Suppressor macrophage treated with lipopolysaccharide for 1 hour (primary cell): ENCODE measurements around the gene GPR55.
A peak's percentile ranks its signal among the peaks of the same experiment; 100 is the strongest.

ENCODE experiments used
- DNase-seq, 3 donors: peaks; one replicate each; pipeline ENCODE4 v3.0.0-alpha.2; 2020 to 2022

GPR55 gene

DNA sequence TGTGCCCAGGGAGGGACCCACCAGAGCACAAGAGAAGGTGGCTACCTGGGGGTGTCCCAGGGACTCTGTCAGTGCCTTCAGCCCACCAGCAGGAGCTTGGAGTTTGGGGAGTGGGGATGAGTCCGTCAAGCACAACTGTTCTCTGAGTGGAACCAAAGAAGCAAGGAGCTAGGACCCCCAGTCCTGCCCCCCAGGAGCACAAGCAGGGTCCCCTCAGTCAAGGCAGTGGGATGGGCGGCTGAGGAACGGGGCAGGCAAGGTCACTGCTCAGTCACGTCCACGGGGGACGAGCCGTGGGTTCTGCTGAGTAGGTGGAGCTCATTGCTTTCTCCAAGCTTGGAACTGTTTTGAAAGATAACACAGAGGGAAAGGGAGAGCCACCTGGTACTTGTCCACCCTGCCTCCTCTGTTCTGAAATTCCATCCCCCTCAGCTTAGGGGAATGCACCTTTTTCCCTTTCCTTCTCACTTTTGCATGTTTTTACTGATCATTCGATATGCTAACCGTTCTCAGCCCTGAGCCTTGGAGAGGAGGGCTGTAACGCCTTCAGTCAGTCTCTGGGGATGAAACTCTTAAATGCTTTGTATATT, 46.3 kb downstream of the GPR55 start:
- no peak for DNase-seq

DNA sequence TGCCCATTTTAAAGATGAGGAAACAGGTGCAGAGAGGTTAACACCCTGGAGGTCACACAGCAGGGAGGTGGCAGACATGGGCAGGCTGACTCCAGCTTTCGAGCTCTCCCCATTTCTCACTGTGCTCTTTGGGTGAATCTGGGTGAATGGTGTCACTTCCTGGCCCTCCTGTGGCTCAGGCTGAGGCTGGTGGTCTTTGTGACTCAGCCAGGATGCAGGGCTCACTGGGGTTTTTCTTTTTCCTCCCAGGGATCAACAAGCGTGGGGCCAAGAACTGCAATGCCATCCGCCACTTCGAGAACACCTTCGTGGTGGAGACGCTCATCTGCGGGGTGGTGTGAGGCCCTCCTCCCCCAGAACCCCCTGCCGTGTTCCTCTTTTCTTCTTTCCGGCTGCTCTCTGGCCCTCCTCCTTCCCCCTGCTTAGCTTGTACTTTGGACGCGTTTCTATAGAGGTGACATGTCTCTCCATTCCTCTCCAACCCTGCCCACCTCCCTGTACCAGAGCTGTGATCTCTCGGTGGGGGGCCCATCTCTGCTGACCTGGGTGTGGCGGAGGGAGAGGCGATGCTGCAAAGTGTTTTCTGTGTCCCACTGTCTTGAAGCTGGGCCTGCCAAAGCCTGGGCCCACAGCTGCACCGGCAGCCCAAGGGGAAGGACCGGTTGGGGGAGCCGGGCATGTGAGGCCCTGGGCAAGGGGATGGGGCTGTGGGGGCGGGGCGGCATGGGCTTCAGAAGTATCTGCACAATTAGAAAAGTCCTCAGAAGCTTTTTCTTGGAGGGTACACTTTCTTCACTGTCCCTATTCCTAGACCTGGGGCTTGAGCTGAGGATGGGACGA, 47.1 kb downstream of the GPR55 start:
- peak in 2 of 3 donors; percentile 17 to 47 for DNase-seq

DNA sequence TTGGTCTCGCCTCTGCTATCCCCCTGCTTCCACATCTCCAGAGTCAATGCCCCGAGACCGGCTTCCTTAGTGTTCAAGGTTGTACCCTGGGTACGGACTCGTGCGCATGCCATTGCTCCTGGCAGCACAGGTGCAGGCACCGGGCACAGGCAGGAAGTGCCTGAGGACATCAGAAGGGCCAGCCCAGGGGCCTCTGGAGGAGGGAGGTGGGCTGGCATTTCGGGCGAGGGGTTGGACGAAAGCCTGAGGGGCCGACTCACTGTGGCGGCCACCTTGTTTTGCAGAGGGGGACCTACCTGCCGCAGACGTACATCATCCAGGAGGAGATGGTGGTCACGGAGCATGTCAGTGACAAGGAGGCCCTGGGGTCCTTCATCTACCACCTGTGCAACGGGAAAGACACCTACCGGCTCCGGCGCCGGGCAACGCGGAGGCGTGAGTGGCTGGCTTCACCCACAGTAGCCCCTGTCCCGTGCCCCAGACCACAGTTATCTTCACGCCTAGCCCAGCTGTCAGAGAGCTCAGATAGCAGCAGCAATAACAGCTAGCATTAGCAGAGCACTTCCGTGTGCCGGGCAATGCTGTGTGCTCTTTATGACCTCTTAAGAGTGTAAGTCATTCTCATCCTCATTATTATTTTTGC, 47.8 kb downstream of the GPR55 start:
- no peak for DNase-seq

DNA sequence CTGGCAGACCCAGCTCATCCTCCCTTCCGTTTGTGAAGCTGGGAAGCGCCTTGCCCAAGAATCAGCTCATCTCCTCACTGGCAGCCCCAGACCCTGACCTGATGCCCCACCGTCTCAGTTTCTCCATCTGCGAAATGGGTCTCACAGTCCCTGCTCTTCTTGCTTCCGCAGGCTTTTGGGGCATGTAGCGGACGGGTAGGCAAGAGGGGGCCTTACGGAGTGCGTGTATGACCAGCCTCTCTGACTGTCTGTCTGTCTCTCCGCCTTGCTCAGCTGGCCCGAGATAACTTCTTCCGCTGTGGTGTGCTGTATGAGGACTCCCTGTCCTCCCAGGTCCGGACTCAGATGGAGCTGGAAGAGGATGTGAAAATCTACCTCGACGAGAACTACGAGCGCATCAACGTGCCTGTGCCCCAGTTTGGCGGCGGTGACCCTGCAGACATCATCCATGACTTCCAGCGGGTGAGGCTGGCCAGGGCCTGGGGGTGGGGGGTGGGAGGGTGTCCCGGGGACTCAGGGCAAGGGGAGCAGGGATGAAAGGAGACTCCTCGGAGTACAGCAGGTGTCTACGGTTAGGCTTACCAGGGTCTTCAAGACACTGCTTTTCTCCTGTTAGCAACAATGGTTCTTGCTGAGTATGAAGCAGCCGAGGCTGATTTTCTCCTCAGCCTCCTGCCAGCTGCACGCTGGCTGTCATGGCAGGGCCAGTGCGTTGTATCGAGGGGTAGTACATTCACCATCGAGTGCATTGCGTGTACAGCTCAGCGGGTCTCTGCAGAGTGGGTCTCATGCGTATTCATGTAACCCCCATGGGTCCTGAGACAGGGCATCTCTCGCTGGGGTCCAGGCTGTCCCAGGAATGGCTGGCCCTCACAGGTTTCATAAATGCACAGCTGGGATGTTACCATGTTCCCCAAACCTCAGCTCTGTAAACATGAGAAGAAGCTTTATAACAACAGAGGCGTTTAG, 49.4 kb downstream of the GPR55 start:
- no peak for DNase-seq

DNA sequence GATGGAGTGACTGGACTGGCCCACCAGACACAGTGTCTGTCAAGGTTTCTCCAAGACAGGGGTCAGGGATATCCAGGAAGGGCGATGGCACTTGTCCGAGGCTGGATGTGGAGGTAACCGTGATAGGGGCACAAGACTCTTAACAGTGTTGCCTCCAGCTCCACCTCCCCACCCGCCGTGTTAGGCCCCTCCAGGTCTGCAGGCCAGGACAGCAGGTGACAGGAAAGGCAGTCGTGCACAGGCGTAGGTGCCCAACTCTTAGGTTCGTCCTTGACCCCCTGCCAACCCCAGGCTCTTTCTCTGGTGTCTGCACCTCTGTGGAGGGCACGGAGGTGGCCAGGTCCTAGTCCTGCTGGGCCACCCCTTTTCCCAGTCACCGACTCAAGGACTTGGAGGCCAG, 50.2 kb downstream of the GPR55 start:
- DNase-seq: no peak

DNA sequence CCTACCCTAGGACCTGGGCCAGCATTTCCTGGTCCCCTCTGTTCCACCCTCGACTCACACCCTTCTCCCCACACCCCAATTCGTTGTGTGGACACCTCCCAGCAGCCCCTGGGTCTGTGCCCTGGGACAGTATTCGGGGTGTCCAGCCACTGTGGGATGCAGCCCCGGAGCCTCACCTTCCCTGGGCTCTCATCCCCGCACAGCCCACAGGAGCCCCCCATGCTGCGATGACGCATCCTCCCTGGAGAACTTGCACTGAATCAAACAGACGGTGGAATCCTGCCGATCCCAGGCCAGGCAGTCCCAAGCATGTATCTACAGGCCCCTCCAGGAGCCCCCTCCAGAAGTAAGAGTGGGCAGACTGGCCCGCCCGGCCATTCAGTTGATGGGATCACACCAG, 50.6 kb downstream of the GPR55 start:
- DNase-seq: no peak

DNA sequence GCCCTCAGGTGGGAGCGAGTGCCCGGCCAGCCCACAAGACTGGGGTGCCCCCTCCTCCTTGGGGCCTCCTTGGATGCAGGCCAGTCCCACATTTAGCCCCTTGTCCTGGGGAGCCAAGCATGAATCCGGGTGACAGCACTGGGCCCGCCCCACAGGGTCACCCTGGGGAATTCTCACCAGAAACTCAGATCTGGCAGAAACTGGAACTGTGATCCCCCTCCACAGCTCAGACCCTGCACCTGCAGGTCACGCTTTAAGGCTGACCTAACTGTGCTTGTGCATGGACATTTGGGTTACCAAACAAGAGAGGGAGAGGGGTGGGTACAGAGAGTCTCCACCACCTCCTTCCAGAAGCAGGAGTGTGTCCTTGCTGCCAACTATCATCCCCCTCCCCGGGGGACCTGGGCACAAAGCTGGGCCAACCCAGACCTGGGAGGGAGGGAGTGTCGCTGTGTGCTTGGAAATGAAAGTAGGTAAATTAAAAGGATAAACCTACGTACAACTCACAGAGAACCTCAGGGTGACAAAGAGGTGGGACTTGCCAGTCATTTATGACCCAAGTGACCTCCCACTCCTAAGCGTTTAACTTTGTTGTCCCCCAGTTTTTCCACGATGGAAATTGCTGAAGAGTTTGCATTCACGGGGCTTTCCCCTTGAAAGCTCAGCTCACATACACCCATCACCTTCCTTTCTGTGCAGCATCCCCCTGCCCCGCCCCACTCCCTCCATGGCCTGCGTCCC, 51.2 kb downstream of the GPR55 start:
- no peak for DNase-seq

DNA sequence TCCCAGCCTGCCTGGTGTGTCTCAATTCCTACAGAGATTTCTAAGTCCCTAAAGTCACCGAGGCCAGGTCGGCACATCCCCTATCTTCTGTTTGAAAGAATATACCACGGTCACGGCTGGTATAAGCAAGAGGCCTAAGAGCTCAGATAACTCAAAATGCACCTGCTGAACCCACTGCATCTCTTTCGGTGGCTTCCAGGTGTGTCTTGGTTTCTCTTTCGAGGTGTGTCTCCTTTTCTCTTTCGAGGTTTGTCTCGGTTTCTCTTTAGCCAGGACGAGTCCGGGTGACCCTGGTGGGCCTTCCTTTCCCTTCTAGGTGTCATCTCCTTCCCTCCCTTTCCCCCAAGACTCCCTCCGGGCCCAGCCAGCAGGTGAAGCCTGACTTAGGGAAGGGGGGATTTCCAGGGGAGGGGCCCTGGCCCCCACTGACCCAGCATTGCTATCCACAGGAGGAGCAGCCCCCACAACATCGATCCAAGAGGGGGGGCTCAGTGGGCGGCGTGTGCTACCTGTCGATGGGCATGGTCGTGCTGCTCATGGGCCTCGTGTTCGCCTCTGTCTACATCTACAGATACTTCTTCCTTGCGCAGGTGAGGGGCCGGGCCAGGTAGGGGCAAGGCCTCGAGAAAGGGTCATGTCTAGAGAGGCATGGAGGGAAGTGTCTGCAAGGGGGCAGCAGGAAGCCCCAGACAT, 51.9 kb downstream of the GPR55 start:
- DNase-seq: no peak

DNA sequence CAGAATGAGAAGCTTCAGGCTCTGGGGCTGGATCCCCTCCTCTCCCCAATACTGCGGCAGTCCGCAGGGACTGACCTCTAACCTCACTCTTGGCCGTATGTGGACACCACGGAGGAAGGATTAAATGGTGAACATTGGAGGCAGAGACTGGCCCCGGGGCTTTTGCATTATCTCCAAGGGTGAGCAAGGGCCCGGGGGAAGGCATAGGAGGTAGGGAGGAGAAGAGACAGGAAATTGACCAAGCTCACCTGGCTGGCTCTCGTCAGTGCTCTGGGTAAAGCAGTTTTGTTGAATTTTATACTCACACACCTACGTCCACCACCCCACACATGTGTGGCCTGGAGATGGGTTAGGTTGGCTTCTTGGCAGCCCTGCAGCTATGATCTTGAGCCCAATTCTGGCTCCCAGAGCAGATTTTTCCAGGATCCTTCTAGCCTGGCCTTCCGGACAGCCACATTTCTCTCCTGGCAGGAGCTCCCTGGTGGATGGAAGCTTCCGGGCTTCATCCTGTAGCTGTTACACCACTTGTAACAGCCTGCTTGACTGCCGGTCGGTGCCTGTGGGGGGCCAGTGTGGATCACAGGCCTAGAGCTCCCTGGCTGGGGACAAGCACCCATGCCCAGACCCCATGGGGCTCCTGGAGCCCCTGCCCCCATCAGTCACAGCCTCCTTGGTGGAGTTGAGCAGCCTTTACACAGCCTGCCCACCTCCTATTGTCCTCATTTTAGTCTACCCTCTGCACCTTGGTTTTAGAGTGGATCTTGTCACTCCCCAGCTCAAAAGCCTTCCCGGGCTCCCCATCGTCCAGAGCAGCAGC, 52.7 kb downstream of the GPR55 start:
- DNase-seq: no peak

DNA sequence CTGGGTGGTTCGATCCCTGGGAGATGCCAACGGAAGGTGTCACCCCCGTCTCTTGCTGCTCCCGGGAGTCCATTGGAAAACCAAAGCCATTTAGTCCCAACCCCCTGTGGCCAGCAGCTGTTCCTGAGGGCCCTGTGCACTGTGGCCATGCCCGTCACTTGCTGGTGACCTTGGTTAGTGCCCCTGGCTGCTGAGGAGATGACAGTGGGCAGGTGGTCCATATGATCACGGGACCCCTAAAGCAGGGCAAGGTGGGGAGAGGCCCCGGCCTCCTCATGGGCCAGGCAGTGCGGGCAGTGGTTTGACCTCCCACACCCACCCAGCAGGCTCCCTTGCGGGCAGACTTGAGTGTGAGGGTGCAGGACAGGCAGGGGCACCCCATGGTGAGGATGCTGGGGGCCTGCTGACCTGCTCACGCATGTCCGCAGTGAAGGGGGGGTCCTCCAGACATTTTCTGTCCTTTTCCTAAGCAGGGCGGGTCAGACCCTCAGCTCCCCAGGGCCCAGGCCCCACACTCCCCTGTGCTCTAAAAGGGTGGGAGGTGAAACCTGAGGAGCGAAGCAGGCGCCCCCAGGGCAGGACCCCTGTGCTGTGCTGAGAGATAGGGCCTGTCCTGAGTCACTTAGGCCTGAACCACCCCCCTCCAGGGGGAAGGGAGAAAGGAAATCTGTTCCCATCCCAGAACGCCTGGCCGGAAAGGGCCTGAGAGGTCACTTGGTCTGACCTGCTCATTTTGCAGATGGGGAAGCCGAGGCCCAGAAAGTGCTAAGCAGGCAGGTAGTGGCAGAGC, 53.5 kb downstream of the GPR55 start:
- no peak for DNase-seq

DNA sequence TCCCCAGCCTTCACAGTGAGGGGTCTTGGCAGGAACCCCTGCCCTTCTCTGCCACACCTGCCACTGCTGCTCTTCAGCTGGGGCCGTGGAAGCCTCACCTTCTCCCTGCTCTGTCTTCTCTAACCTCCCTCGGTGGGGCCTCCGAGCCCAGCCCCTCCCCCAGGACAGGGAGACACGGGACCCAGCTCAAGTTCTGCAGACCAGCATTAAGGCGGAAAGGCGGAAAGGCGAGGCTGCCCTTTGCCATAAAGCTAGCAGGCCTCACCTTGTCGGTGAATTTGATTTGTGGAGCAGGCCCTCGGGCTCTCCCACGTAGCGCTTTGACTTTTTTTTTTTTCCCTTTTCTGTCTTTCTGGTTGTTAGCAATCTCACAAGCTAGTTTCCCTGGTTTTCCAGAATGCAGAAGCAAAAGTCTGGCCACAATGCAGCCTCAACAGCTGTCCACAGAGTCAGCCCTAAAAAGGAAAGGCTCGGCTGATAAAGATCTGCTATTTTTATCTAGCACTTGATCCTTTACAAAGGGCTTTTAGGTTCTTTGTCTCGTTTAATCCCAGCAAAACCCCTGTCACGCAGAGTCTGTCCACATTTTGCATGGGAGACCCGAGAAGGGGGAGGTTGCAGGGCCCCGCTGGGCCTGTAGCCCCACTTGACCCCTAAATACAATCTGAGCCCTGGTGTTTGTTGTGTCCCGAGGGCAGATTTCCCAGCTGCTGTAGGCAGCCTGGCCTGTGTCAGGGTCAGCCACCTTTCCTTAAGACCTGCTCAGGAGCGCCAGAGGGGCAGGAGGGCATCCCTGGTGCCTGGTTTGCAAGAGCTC, 54.3 kb downstream of the GPR55 start:
- DNase-seq: peak in 2 of 3 donors; percentile 47 to 51

DNA sequence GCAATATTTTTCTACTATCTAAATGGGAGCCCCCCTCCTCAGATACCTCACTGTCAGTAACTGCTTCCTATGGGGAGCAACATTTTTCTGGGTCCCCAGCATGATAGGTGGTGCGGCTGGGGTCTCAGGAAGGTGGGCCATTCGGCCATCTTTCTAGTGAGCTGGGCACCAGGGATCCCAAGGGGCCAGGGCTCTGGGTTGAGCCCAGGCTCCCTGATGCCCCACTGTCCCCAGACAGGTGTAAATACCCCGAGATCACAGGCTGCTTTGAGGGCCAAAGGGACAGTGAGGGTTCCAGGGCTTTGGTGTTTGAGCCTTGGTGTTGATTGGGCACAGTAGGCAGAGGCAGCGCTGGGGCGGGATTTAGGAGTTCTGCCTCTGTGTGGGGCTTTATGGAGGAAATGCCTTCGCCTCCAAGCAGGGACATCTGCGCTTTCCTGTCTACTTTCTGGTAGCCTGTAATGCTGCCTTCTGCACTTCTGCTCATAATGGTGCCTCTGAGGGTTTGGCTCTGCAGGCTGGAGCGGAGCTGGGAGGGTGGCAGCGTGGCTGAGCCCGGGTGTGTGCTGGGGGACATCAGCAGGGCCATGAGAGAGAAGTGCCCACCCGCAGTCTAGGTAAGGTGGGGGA, 55.0 kb downstream of the GPR55 start:
- peak in 2 of 3 donors; percentile 15 to 19 for DNase-seq

DNA sequence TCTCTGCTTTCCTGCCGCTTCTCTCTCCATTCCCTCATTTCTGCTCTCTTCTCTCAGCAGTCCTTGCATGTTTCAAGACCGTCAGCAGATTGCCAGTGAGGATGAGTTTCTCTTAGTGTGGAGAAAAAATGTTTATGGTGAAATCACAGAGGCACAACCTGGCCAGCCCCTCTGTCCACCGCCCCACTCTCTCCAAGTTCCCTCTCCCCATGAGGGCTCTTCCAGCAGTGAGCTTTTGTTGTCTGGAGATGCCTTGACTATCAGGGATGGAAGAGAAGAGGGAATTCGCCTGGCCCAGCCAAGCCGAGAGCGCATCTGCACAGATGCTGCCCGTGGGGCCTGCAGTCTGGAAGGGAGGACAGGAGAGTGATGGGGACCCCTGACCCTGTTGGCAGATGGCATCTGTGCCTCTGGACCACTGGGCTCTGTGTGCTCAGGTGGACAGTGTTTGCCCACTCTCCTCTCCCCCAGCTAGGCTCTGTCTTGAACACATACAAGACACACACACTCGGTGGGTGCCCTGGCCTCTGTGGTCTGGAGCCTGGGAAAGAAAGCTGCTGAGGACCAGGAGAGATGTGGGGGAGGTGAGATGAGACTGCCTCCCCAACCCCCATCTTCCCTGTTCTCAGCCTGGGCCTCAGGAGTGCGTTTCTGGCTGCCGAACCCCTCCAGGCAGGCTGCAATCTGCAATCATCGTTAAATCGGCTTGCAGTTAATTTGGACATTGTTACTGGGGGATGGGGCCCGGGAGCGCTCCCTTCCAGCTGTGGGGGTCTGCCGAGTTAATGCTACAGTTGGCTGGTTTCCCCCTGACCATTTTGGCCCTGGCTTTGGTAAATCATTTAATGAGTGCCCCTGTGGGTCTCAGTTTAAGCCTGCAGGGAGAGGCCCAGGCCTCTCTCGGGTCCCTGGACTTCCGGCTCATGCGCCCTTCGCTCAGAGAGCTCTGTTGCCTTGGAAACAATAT, 55.8 kb downstream of the GPR55 start:
- DNase-seq: no peak

DNA sequence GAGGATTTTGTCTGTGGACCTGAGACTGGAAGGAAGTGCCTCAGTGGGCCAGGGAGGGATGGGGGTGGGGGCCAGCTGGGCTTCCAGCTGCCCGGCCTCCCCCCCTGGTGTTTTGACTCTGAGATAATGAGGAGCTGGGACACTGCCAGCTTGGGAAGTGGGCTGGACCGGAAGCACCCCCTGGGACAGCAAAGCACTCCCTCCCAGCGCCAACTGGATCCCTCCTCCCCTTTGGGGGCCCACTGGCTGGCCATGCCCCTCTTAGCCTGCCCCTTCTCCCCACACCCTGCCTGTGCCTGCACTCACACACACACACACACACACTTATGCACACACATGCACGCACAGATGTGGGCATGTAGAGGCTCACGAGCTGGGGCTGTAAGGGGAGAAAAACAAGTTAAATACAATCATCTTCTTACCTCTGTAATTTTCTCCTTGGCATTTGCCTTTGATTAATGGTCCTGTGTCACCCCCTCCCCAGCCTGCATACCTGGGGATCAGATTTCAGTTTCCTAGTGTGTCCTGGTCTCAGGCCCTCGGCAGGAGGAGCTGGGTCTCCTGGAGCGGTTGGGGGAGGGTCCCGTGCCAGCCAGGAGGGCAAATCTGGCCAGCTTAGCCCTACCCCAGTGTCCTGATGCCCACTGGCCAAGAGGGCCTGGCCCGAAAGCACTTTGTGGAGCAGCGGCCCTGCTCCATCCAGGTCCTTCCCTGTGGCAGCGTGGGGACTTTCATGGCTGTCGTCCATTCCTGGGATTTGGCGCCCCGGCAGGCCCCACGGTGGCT, 56.7 kb downstream of the GPR55 start:
- DNase-seq: no peak

DNA sequence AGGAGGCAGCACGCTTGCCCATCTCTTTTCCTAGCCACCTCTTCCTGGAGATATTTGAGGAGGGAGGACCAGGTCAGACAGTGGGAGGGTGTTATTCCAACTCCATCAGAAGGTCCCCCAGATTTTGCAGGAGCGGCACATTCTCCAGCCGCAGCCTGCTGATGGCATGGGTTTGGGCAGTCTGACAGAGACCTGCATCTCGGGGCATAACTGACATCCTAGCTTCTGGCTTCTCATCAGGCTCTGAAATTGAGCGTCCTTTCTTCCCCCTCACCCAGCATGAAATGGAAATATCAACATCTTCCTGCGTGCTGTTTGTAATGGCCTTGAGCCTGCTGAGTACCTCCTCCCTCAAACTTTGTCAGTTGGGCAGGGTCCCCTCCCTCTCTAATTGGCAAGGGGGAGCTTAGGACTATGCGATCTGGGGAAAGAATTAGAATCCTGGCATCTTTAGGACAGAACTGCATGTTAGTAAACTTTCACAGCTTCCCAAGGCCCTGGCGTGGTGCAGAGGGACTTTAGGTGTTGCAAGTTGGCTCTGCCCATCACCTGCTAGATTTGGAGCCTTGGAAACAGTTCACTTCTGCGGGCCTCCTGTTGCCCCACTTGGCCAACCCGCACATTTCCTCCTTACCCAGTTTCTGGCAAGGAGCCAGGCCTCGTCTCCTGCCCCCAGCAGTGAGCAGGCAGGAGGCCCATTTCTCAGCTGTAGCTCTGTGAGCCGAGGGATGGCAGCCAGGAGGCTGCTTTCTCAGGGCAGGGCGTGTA, 58.1 kb downstream of the GPR55 start:
- DNase-seq: peak; percentile 29 to 45 (median 36)
